ENCODE measurements around the gene TBC1D23.

TBC1D23 gene

DNA sequence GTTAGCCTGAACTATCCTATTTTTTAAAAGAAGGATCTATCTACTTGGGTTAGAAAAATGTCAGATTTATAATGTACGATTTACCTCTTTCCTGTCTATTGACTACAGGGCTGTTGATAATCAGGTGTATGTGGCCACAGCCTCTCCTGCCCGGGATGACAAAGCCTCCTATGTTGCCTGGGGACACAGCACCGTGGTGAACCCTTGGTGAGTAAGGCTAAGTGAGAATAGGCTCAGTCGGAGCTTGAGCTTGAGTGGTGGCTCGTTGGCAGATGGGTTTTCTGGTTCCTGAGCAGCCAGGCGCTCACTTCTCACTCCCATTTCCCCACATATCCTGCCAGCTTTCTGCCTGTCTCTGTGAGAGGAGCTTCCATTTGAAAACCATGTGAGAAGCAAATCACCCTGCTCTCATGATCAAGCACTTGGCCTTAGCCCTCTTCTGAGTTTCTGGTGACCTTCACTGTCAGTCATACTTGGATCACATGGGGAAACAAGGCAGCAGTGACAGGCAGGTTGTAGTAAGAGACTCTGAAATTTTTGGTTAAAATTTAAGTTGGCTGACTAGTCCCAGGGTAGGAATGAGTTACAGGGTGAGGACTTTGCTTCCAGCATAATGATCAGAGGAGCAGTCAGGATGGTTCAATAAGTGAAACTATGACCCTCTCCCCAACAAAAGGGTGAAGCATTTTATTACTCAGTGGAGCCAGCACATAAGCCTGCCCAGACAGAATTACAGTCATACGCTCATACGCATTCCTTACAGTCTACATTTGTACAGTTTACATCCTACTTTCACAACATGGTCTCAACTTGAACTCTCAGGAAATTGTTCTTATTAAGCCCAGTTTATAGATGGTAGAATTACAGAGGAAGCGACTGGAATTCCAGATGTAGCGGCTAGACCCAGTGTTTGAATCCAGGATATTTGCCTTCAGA lies 91.8 kb downstream of the TBC1D23 start:
- DNase-seq (ENCODE audit: low spot score) = no peak

DNA sequence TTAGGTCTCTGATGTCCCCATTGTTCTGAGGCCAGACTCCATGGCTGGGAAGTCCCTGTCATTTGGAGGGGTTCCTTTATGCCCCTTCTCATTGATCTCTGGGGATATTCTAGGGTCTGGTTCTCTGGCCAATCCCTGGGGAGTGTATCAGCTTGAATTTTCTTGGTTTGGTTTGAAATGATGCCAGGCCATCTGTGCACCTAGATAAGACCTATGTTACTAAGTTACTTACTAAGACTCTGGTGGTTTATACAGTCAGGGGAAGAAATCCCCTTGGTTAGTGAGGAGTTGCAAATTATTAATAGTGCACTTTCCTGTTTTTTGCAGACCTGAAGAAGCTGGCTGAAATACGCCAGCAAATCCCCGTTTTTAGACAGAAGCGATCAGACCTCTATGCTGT lies 94.1 kb downstream of the TBC1D23 start:
- DNase-seq (ENCODE audit: low spot score) = no peak

DNA sequence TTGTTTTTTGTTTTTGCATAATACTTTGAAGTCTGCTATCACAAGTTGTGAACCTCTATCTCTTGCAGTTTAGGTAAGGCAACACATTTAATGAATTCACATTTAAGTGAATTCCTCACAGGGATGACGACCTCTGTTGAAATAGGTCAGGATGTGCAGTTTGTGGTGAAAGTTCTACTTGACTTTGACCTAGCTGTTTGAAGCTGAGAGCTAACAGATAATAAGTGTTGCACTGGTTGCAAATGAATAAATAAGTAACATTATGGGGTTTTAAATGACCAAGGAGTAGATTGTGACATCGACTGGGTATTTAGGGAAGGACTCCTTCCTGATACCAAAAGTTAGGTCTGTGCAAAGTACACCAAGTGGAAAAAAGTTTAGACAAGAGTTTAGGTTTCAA lies 97.6 kb downstream of the TBC1D23 start:
- peak; percentile 30 for DNase-seq (ENCODE audit: low spot score)

DNA sequence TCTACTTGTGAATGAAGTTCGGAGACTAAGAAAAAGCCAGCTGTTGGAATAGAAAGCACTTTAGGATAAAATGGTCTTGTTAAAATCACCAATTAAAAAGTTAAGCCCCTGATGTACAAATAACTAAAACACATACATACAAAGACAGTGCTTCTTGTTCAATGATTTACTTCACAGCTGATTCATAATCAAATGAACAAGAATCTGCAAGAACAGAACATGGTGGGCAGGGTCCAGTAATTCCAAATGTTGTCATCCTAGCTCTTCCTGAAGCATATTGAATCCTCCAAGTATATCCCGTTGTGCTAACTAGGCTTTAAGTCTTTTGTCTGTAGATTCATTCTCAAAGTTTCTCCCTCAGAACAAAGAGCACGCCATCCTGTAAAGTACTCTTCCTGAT lies 98.2 kb downstream of the TBC1D23 start:
- no peak for DNase-seq (ENCODE audit: low spot score)

DNA sequence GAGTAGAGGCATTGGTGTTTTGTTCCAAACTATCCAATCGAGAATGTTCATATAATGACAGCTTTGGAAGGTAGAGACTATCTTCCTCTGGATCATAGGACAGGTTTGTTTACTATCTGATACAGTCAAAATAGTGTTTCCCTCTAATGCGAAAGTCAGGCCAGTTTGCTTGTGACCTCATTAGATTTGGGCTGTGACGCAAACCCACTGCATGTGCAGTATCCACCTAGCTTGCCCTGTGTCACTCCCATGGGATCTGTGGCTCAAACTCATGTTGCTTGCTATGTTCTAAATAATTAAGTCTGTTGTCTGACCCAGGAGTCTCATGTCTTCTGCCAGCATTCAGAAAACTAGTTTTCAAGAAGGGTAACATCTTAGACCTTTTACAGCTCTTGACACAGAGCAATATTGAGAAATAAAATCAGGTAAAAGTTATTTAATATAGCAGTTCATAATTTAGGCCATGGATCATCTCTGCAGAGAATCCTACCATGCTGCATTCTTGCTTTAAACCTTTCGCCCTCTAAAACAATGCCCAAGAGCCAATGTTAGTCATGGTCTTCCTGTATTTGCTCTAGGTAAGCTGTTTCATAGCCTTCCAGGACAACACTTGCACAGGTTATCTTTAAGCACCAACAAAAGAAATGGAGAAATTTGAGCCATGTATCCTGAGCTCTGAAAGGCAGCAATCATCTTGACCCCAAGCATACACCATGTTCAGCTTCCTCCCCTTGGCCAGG lies 100.1 kb downstream of the TBC1D23 start:
- DNase-seq (ENCODE audit: low spot score) = no peak

DNA sequence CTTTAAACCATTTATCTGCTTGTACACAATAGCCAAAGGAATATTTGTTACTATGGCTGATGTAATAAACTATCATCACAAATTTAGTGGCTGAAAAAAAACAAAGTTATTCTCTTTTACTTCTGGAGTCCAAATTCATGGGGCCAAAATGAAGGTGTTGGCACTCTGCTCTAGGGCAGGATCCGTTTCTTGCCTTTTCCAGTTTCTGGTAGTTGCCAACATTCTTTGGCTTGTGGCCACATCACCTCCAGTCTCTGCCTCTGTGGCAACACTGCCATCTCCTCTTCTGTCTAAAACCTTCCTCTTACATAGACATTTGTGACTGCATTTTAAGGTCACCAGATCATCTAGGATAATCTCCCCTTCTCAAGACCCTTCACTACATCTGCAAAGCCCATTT lies 101.1 kb downstream of the TBC1D23 start:
- no peak for DNase-seq (ENCODE audit: low spot score)

DNA sequence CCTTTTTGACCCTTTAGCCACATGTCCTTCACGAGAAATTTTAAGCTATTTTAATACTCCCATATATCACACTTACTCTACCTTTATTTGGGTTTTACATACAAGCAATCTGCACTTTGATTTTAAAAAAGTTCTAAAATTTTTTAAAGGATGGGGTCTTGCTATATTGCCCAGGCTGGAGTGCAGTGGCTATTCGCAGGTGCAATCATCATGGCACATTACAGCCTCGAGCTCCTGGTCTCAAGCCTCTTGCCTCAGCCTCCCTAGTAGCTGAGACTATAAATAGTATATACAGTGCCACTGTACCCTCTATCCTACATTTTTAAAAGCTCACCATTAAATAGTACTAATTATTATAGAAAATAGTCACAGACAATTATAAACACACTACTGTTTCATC lies 103.6 kb downstream of the TBC1D23 start:
- no peak for DNase-seq (ENCODE audit: low spot score)

DNA sequence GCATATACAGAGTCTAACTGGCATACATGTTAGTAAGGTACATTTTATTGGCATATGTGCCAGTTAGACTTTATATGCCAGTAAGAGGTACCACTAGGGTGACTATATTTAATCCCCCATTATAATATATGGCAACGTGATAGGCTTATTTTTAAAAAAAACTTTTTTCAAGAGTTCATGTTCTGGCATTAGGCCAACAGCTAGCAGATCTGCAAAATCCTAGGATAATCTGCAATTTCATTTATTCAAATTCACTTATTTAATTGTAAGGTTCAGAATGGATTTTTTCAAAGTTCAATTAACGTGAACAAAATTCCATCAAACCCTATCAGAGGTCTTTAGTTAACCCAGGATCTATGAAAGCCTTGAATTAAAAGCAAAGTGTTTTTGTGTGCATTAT lies 105.6 kb downstream of the TBC1D23 start:
- no peak for DNase-seq (ENCODE audit: low spot score)

DNA sequence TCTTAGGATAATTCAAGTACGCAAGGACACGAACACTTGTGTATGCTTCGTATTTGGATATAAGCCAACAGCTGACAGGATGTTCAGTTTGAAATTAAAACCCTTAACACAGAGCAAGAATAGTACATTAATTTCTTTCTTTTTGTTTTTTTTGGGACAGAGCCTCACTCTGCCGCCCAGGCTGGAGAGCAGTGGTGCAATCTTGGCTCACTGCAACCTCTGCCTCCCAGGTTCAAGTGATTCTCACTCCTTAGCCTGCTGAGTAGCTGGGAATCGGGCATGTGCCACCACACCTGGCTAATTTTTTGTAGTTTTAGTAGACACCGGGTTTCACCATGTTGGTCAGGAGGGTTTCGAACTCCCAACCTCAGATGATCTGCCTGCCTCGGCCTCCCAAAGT lies 107.6 kb downstream of the TBC1D23 start:
- no peak for DNase-seq (ENCODE audit: low spot score)

DNA sequence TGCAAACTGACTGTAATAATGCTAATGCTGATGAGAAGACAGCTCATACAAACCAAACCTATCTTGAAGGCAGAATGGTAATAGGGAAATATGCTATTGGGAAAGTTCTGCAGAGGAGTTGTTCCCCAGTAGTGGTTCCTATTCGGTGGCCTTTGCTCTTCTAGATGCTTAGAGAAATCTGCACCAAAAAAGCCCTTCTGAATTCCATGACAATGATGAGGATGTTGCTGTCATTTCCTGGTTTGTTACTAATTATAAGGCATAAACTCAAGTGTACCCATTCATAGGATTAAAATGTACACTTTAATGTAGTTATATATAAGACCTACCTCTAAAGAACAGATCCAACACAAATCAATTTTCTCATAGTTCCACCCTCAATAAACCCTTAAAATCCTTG lies 110.0 kb downstream of the TBC1D23 start:
- no peak for DNase-seq (ENCODE audit: low spot score)

DNA sequence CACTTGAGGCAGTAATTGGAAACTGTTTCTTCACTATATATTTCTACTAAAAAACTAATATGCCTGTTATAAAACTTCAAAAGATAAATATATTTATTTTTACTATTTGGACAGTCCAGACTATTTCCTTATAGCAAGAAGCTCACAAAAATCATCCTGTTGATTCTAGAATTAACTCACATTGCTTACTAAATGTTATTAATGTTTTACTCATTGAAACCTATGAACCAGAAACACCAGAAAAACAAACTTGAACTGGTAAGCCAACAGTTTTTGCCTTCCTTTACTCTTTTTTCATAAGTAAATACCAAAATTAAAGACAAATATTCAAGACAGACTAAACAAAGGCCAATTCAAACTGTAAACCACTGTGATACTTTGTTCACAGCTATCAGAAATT lies 113.7 kb downstream of the TBC1D23 start:
- DNase-seq (ENCODE audit: low spot score) = no peak
